ACC112 (cell line): ENCODE data around the gene GJA3.
A peak's percentile ranks its signal among the peaks of the same experiment; 100 is the strongest.

Experiments
- H2AFZ ChIP-seq: fragments of 200-600 bp; sonication (generic); one replicate; pipeline ENCODE4 v1.6.0; 2017; ENCODE audit warnings: antibody characterized with exemption, low read length; ENCODE audit not compliant: unreplicated experiment
- H3K27ac ChIP-seq: fragments of 200-600 bp; sonication (generic); 2 replicates; pipeline ENCODE4 v1.5.1; 2014; ENCODE audit warnings: low read depth, mild to moderate bottlenecking, antibody characterized with exemption, low read length, moderate library complexity
- H3K27me3 ChIP-seq: fragments of 200-600 bp; sonication (generic); 2 replicates; pipeline ENCODE4 v1.6.1; 2014; ENCODE audit warnings: mild to moderate bottlenecking, antibody characterized with exemption, low read length, moderate library complexity, mixed read lengths; ENCODE audit not compliant: insufficient read depth
- H3K36me3 ChIP-seq: fragments of 200-600 bp; sonication (generic); 2 replicates; pipeline ENCODE4 v1.6.1; 2016; ENCODE audit warnings: mild to moderate bottlenecking, antibody characterized with exemption, low read length, moderate library complexity, mixed read lengths; ENCODE audit not compliant: insufficient read depth
- H3K4me1 ChIP-seq: fragments of 200-600 bp; sonication (generic); one replicate; pipeline ENCODE4 v1.6.1; 2016; ENCODE audit warnings: low read length, mixed read lengths; ENCODE audit not compliant: insufficient read depth, unreplicated experiment, control insufficient read depth
- H3K4me3 ChIP-seq: fragments of 200-600 bp; sonication (generic); 2 replicates; pipeline ENCODE4 v1.5.1; 2014; ENCODE audit warnings: mild to moderate bottlenecking, low read depth, low read length
- H3K79me2 ChIP-seq: fragments of 200-600 bp; sonication (generic); one replicate; pipeline ENCODE4 v1.6.0; 2016; ENCODE audit warnings: low read length; ENCODE audit not compliant: control insufficient read depth, unreplicated experiment, insufficient read depth

Gene GJA3

GRCh38 chr13:20126541-20127261, 34.2 kb downstream of the GJA3 start:
- Histone ChIP-seq H3K36me3 (no peaks in the 10 kb centered on the region), H3K27me3 (peaks cover 5% of the 10 kb centered on the region), H3K4me3 (no peak overlapping the region), H2AFZ (no peak overlapping the region), H3K4me1 (peaks cover 22% of the 10 kb centered on the region), H3K27ac (no peak overlapping the region), H3K79me2 (no peaks in the 10 kb centered on the region)

- H3K79me2 ChIP-seq, result no peaks in the 10 kb centered on the region
- no peak overlapping the region for H3K4me3 ChIP-seq
- no peaks in the 10 kb centered on the region for H3K36me3 ChIP-seq
- peaks cover 5% of the 10 kb centered on the region for H3K27me3 ChIP-seq
- H3K4me1 ChIP-seq, result peaks cover 22% of the 10 kb centered on the region
- peak overlapping the region; percentile 66 for H3K27ac ChIP-seq
- no peak overlapping the region for H2AFZ ChIP-seq
Observed at GRCh38 chr13:20125783-20126165, 35.1 kb downstream of the GJA3 start.

DNA sequence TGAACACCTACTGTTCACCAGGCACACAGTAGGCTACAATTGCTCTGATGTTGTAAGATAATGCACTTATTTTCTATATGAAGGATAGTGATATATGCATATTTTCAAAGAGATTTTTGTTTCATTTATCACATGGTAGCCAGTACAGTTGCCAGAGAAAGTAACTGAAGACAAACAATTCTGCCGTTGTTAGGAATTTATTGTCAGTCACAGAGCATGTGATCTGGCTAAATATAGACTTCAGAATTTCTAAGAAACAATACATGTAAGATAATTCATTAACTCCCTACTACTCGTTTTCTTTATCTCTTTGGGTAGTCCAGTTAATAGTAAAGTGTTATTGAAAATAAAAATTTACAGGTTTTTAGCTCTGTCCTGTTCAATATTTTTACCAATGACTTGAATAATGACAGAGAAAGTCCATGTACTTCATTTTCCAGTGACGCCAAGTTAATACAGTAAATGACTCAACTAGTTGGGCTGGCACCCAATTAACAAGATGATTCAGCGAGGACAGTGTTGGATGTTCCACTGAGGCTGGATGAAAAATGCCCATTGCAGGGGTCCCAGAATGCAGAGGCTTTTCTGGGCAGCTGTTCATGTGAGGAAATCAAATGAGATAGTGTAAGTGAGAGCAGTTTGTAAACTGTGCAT, 35.6 kb downstream of the GJA3 start:
- H3K36me3 ChIP-seq, result no peaks in the 10 kb centered on the region
- H3K27ac ChIP-seq, result peak overlapping the region; percentile 66
- H3K79me2 ChIP-seq, result no peaks in the 10 kb centered on the region
- peaks cover 5% of the 10 kb centered on the region for H3K27me3 ChIP-seq
- peak overlapping the region; percentile 46; the same call in 1 of the 2 replicates for H3K4me3 ChIP-seq
- H3K4me1 ChIP-seq, result peaks cover 22% of the 10 kb centered on the region
- peak overlapping the region; percentile 62 for H2AFZ ChIP-seq

GRCh38 chr13:20124303-20124702, 36.5 kb downstream of the GJA3 start:
- H3K27ac ChIP-seq, result peak overlapping the region; percentile 41; the same call in 1 of the 2 replicates
- no peak overlapping the region for H2AFZ ChIP-seq
- H3K4me3 ChIP-seq, result no peak overlapping the region
- H3K36me3 ChIP-seq, result no peaks in the 10 kb centered on the region
- H3K79me2 ChIP-seq, result no peaks in the 10 kb centered on the region
- no peaks in the 10 kb centered on the region; the same call in none of the 2 replicates for H3K27me3 ChIP-seq
- peaks cover 22% of the 10 kb centered on the region for H3K4me1 ChIP-seq

DNA sequence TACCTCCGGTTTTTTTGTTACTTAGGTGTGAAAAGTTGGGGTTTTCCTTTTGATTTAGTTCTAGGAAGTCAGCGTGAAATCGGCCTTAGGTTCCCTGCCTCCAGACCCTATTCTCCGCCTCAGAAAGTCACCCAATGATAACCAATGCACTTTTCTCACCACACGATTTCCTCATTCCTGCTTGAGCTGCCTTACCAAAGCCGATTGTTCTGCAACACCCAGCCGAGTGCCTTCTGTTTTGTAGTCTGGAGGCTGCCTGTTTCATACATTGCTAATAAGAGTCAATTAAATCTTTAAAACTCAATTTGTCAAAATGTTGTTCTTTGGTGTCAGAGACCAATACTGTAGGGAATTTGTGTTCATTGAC, 39.7 kb downstream of the GJA3 start:
- no peaks in the 10 kb centered on the region for H3K79me2 ChIP-seq
- H3K27me3 ChIP-seq, result no peaks in the 10 kb centered on the region
- no peak overlapping the region for H3K27ac ChIP-seq
- peaks cover 22% of the 10 kb centered on the region for H3K4me1 ChIP-seq
- no peak overlapping the region for H2AFZ ChIP-seq
- no peaks in the 10 kb centered on the region for H3K36me3 ChIP-seq
- H3K4me3 ChIP-seq, result no peak overlapping the region

DNA sequence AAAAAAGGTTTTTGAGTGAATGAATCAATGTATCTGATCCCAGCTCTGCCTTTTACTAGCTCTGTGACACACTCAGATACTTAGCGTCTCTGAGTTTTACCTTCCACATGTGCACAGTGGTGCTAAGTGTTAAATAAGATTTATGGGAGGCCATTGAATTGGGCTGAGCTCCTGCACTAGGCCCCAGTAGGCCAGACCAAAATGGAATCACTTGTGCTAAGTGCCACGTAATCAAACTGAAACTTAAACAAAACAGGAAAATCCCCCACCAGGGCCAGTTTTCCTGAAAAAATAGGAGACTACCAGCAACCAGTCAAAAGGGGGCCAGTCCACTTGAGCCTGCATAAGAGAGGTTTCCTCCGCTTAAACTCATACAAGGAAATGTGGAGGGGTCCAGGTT, 40.9 kb downstream of the GJA3 start:
- Histone ChIP-seq H3K79me2 (no peaks in the 10 kb centered on the region), H3K36me3 (no peaks in the 10 kb centered on the region), H3K4me1 (peaks cover 13% of the 10 kb centered on the region), H3K4me3 (no peak overlapping the region), H3K27me3 (no peaks in the 10 kb centered on the region), H3K27ac (no peak overlapping the region), H2AFZ (no peak overlapping the region)

DNA sequence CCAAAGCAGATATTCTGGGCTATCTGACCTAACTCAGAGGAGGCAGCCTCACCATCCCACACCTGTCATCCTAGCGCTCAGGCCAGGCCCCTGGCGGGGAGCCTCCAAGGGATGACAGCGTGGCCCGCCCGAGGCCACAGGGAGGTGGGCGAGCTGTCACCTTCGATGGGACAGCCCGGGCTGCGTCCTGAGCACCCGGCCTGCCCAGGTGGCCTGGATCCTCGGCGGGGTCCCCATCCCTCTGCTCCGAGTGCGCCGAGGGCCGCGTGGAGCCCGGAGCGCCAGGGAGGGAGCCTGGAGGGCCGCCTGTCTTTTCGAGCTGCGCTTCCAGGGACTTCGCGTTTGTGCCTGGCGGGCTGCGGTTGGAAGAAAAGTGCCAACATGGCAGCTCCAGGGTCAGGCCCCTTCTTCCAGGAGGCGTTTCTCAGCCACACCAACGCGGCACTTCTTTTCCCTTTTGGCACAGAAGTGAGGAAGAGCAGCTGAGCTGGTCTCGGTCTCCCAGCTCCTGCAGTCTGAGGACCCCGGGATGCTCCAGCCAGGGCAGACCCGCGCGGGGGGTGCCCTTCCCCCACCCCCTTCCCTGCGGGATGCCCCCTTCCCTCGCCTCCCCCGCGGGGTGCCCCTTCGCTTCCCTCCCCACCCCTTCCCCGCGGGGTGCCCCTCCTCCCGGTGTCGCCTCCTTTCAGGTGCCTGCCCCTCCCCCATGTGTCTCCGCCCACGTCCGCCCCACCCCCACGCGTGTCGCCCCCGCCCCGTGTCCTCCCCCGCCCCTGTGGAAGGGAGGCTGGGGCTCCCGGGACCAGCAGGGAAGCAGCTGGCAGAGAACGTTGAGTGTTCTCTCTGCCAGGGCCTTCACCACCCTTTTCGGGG, 42.3 kb downstream of the GJA3 start:
- peak overlapping the region; percentile 96 for H2AFZ ChIP-seq
- no peaks in the 10 kb centered on the region for H3K36me3 ChIP-seq
- no peaks in the 10 kb centered on the region for H3K27me3 ChIP-seq
- H3K27ac ChIP-seq, result peak overlapping the region; percentile 49; the same call in 1 of the 2 replicates
- H3K79me2 ChIP-seq, result no peaks in the 10 kb centered on the region
- H3K4me1 ChIP-seq, result peaks cover 5% of the 10 kb centered on the region
- H3K4me3 ChIP-seq, result peak overlapping the region; percentile 81

- H3K4me3 ChIP-seq, result no peak overlapping the region
- H3K79me2 ChIP-seq, result no peaks in the 10 kb centered on the region
- H3K27ac ChIP-seq, result no peak overlapping the region
- no peaks in the 10 kb centered on the region for H3K27me3 ChIP-seq
- H2AFZ ChIP-seq, result no peak overlapping the region
- H3K4me1 ChIP-seq, result peaks cover 5% of the 10 kb centered on the region
- H3K36me3 ChIP-seq, result no peaks in the 10 kb centered on the region
Observed at GRCh38 chr13:20116213-20116612, 44.6 kb downstream of the GJA3 start.

DNA sequence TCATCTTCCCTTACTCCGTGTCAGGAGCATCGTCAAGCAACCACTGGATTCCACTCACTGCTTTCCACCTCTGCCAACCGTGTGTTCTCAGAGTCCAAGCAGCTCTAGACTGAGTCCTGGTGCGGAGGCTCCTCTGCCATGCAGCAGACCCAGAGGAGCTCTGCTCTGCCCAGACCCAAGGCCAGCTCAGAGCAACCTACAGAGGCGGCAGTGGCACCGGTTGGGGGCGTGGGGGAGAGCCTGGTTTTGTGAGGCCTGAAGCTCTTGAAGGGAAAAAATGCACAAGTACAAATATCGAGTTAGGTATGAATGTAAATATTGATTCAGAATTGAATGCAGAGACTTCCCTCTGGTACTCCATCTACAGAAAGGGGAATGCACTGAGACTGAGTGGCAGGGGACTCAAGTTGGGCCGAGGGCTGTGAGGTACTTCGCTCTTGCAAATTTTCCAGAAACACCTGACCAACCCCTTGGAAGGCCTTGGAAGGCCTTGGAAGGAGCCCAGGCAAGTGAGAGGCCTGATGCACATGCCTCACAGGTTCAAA, 46.7 kb downstream of the GJA3 start:
- peaks cover 5% of the 10 kb centered on the region for H3K4me1 ChIP-seq
- H3K36me3 ChIP-seq, result no peaks in the 10 kb centered on the region
- no peak overlapping the region for H3K4me3 ChIP-seq
- H2AFZ ChIP-seq, result no peak overlapping the region
- H3K79me2 ChIP-seq, result no peaks in the 10 kb centered on the region
- no peak overlapping the region for H3K27ac ChIP-seq
- no peaks in the 10 kb centered on the region for H3K27me3 ChIP-seq

- H2AFZ ChIP-seq, result no peak overlapping the region
- H3K27me3 ChIP-seq, result peaks cover 4% of the 10 kb centered on the region; the same call in 1 of the 2 replicates
- no peak overlapping the region for H3K4me3 ChIP-seq
- no peaks in the 10 kb centered on the region for H3K79me2 ChIP-seq
- no peaks in the 10 kb centered on the region for H3K4me1 ChIP-seq
- no peak overlapping the region for H3K27ac ChIP-seq
- H3K36me3 ChIP-seq, result no peaks in the 10 kb centered on the region
Observed at GRCh38 chr13:20109037-20109436, 51.8 kb downstream of the GJA3 start.
